ENCODE measurements around the gene RECQL5. TPM values are rescaled to one million over a fixed set of nuclear protein-coding genes. Genes with fewer than 3 reads are reported as not detected.

RECQL5 gene
- polyA plus RNA-seq, 1 of the 3 experiments (the other 2 are of a cell fraction), result 25.3 TPM

DNA sequence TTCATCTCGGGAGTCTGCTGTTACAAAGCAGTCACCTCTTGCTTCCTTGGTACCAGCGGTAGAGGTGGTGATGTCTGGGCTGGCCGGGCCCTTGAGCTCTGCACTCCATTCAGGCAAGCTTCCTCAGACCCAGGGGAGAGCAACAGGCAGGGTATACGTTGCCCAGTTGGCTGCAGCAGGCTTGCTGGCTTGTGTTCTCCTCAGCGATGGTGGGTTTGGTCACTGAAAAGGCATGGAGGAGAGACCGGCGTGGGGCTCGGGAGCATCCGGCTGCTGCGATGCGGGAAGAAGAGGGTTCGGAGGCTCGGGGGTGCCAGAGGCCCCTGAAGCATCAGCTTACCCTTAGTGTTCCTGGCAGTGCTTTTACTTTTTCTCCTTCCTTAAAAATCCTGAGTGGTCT is 26.0 kb upstream of the RECQL5 start (continued):
- TF ChIP-seq CTCF (IDR thresholded peaks at IDR 0.05) (no peak), FOSL2 (IDR thresholded peaks at IDR 0.05; ENCODE audit: borderline replicate concordance, low read depth) (no peak), RFX5 (IDR thresholded peaks at IDR 0.05; ENCODE audit: low read length) (no peak), GATA2 (CRISPR knock-in tag; IDR thresholded peaks at IDR 0.05) (no peak)

- Histone ChIP-seq H2AFZ (ENCODE audit: low read depth) (no peak overlapping the region), H3K79me2 (ENCODE audit: insufficient read depth) (peaks cover 83% of the 10 kb centered on the region), H3K9me2 (no peaks in the 10 kb centered on the region), H3F3A (replicated peaks; ENCODE audit: insufficient read depth) (peaks cover 57% of the 10 kb centered on the region), H3K36me3 (replicated peaks in 1 of 2; ENCODE audit: control insufficient read depth in 1 of 2, insufficient read depth in 2 of 2, low read length in 1 of 2) (peaks cover 27% of the 10 kb centered on the region in 2 experiments), H3K27me3 (ENCODE audit: insufficient read depth) (no peaks in the 10 kb centered on the region), H3K4me3 (ENCODE audit: low read depth in 2 of 2, low read length in 1 of 2) (no peak overlapping the region), H3K9me3 (no peaks in the 10 kb centered on the region), H4K20me1 (ENCODE audit: insufficient read depth) (no peaks in the 10 kb centered on the region), H3K27ac (ENCODE audit: low read depth in 2 of 2, low read length in 1 of 2) (peak overlapping the region; percentile 91 to 99), H3K4me2 (peak overlapping the region; percentile 73), H3K9ac (peak overlapping the region; percentile 52; the same call in 1 of the 2 replicates), H3K4me1 (ENCODE audit: control insufficient read depth in 1 of 2, insufficient read depth in 2 of 2, low read depth in 1 of 2, low read length in 1 of 2) (peaks cover 45 to 68% of the 10 kb centered on the region in 2 experiments; a peak in 3 of 4 replicates)
- CTCF ChIA-PET, result interaction anchor here (1.1 to 6.9 kb wide), 10 partner anchors 9 to 90 kb away, joined by 3 to 69 read pairs (median 9); partner anchors contain the start of gene SMIM5
- POLR2A ChIA-PET, result interaction anchor here (1.6 kb wide), 1 partner anchor 9 kb away, joined by 3 read pairs; no protein-coding TSS in a partner anchor
- TF ChIP-seq TEAD4 (IDR thresholded peaks at IDR 0.05; ENCODE audit: borderline replicate concordance, insufficient read depth), result no peak
- whole genome bisulfite sequencing (ENCODE audit: low lambda C conversion rate), result 94% methylated on average over 14 of the region's 14 CpGs
- no peak for DNase-seq
Measured at GRCh38 chr17:75691801-75692626, 25.1 kb upstream of the RECQL5 start.

DNA sequence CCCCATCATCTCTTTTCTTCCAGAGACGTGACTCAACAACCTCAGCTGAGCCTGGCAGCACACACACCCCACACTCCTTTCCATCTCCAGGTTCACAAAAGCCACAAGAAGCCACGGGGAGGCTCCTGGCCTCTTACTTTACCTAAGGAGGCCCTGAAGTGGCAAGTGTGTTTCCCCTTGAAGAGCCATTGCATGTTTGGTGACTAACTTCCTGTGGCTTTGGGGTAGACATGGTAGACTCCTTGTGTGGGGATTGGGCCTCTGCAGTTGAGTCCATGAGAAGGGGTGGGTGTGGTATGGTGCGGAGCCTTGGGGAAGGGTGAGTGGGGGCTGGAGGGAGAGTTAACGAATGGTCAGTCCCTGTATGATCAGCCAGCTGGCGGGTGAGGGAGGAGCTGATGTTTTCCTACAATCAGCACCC is 24.4 kb upstream of the RECQL5 start:
- Histone ChIP-seq H3K4me3 (ENCODE audit: low read depth in 2 of 2, low read length in 1 of 2) (no peak overlapping the region), H2AFZ (ENCODE audit: low read depth) (no peak overlapping the region), H3K9me2 (no peaks in the 10 kb centered on the region), H3K4me1 (ENCODE audit: control insufficient read depth in 1 of 2, insufficient read depth in 2 of 2, low read depth in 1 of 2, low read length in 1 of 2) (peaks cover 45 to 68% of the 10 kb centered on the region in 2 experiments; a peak in 3 of 4 replicates), H3K9me3 (no peaks in the 10 kb centered on the region), H3K27me3 (ENCODE audit: insufficient read depth) (no peaks in the 10 kb centered on the region), H3K36me3 (replicated peaks in 1 of 2; ENCODE audit: control insufficient read depth in 1 of 2, insufficient read depth in 2 of 2, low read length in 1 of 2) (peaks cover 26 to 31% of the 10 kb centered on the region in 2 experiments), H3K27ac (ENCODE audit: low read depth in 2 of 2, low read length in 1 of 2) (peak overlapping the region; percentile 2 to 99; a peak in 2 of 4 replicates), H3K4me2 (peak overlapping the region; percentile 73), H3F3A (replicated peaks; ENCODE audit: insufficient read depth) (peaks cover 57% of the 10 kb centered on the region), H3K79me2 (ENCODE audit: insufficient read depth) (peaks cover 83% of the 10 kb centered on the region), H4K20me1 (ENCODE audit: insufficient read depth) (no peaks in the 10 kb centered on the region), H3K9ac (0 out of 2 replicates have a peak overlapping the region, but pooled peaks have one; percentile 4)
- 86% methylated on average over 5 of the region's 5 CpGs for WGBS (ENCODE audit: low lambda C conversion rate)
- ChIA-PET POLR2A (interaction anchor here (1.6 kb wide), 1 partner anchor 8 kb away, joined by 3 read pairs; no protein-coding TSS in a partner anchor), CTCF (interaction anchor here (1.1 to 6.9 kb wide), 4 partner anchors 18 to 62 kb away, joined by 3 to 69 read pairs (median 6); no protein-coding TSS in a partner anchor)
- TF ChIP-seq POLR2AphosphoS5 (IDR thresholded peaks at IDR 0.05; ENCODE audit: low read depth, low read length) (no peak), EZH2phosphoT487 (IDR thresholded peaks at IDR 0.05; ENCODE audit: borderline replicate concordance, low read depth) (no peak), FOSL2 (IDR thresholded peaks at IDR 0.05; ENCODE audit: borderline replicate concordance, low read depth) (peak; percentile 37; the same call in 1 of the 2 replicates)
- no peak for DNase-seq
